HG02973 (cell line): Measurements from ENCODE around the gene PLPP1.

ENCODE experiments used
- ATAC-seq: cut with Tn5 transposase; IDR thresholded peaks from one replicate; pipeline ENCODE4 v1.9.1; 2021; ENCODE audit warnings: moderate library complexity; ENCODE audit not compliant: unreplicated experiment

The PLPP1 gene

DNA sequence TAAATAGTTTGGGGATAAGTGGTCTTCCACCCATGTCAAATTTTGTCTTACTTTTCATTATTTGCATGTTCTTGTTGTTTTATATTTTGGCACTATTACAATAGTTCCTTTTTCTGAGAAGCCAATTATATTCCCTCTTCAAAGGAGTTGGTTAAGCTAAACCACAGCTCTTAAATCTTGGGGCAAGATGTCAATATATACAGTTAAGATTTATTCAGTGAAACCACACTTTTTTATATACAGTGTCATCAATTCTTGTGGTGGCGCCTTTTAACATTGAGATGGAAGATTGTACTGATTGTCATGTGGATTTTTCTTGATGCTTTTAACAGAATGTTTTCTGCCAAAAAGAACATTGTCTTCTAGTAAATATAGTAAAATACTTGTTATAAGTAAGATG, 122.9 kb downstream of the PLPP1 start:
- no peak for ATAC-seq

DNA sequence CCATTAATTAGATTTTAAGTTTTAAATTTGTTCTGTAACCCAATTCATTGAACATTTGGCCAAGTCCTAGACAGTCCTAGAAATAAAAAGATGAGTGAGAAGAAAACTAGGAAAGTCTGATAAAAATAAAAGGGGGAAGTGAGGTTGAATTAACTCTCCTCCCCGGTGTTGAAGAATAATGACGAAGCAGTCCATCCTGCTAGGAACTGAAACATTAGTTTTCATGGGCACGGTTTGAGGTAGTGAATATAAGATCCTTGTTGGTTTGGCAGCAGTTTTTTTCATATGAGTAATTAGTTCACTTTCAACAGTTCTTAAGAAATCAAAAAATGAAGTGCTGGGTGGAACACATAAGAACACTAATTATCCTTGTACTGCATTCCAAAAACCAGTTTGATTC, 123.9 kb downstream of the PLPP1 start:
- ATAC-seq: no peak

DNA sequence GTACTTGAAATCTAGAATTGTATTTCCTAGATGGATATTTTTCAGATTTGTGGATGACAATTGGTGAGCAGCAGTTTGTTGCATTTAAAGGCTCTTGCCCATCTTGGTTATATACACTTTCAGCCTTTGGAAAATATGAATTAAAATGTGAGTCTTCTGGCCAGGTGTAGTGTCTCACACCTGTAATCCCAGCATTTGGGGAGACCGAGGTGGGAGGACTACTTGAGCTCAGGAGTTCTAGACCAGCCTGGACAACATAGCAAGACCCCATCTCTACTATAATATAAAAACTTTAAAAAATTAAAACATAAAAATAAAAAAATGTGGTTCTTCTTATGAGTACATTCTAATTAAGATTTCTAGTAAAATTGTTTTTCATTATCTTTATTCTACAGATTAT, 125.0 kb downstream of the PLPP1 start:
- ATAC-seq: no peak

GRCh38 chr5:55407984-55408383, 126.8 kb downstream of the PLPP1 start:
- no peak for ATAC-seq

DNA sequence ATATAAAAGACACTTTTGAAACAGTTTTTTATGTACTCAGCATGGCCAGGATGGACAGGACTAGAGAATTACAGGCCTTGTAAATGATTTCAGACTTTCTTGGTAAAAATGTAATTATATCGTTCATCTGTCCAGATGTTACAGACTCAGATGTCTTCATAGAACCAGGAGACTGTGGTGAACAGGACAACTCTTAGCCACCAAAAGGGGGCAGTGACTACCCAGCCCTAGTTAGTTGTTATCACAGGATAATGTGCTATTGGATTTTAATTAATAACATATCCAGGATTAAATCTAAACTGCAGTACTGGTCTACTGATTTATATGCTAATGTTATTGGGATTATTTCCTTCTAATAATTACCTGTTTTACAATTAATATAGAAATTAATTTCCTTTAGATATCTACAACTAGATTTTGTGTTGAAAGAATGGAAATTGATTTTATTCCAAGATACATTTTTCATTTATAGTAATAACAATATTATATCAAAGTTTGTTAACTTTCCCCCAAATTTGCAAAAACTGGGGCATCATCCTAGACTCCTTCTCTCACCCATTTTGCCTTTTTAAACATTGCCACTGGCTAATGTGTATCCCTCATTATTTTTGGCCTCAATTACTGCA, 127.6 kb downstream of the PLPP1 start:
- no peak for ATAC-seq

DNA sequence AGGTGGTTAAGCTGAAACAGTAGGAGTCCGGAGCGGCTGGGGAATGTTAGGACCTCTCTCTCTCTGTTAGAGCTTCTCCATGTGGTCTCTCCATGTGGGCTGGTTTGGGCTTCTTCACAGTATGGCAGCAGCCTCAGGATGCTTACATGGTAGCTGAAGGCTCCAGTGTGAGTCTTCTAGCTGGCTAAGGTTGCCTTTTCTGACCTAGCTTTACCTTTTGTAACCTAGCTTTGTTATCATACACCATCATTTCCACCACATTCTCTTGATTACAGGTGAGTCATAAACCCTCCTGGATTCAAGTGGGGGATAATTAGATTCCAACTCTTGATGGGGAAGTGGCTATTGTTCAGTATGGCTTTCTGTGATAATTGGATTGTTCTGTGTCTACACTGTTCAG, 128.5 kb downstream of the PLPP1 start:
- no peak for ATAC-seq

DNA sequence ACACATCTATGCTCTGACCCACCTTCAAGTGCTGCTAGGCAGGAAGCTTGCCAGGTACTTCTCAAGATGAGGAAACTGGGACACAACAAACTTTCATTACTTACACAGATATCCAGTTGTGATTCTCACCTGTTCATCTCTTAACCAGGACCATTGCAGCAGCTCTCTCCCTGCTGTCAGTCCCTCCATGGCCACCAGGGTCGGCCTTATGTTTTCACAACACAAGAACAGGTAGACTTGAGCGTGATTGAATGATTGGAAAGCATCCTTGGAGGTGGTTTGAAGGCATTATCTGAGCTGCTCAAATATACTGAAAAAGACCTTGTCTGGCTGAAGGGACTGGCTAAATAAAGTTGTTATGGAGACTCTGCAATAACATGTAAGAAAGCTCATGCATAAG, 132.6 kb downstream of the PLPP1 start:
- no peak for ATAC-seq

- ATAC-seq: no peak
These were observed 141.1 kb downstream of the PLPP1 start for GRCh38 chr5:55393501-55394175.

DNA sequence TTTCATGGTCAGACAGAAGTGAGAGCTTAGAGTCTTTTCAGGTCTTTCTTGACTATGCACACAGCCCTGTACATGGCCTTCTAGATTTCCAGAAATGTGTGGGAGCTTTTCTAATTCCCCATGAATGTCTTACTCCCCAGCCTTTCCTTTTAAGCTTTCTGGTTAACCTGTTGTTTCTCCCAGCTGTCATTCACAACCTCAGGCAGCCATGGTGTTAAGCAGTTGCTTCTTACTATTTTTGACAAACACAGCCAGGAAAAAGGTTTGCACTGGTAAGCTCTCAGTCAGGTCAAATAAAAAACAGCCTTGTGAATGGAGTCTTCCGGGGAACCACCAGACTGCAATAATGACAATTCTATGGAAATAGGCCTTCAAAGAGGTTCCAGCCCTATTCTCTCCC, 142.1 kb downstream of the PLPP1 start:
- ATAC-seq: no peak

DNA sequence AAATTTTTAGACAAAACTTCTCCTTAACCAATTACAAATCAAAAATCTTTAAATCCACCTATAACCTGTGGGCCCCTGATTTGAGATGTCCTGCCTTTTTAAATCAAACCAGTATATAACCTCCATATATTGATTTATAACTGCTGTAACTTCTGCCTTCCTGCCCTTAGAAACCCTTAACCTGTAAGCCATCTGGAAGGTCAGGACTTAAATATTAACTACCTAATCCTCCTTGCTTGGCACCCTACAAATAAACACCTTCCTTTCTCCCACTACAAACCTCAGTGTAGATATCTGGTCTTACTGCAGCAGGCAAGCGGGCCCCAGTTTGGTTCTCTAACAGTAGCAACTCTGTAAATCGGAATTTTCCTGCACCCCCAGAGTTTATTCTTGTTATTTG, 143.1 kb downstream of the PLPP1 start:
- ATAC-seq: no peak

- ATAC-seq: no peak
These were observed 146.9 kb downstream of the PLPP1 start for GRCh38 chr5:55387865-55388264.

GRCh38 chr5:55386356-55386755, 148.4 kb downstream of the PLPP1 start:
- ATAC-seq: no peak

GRCh38 chr5:55385846-55386245, 148.9 kb downstream of the PLPP1 start:
- no peak for ATAC-seq

DNA sequence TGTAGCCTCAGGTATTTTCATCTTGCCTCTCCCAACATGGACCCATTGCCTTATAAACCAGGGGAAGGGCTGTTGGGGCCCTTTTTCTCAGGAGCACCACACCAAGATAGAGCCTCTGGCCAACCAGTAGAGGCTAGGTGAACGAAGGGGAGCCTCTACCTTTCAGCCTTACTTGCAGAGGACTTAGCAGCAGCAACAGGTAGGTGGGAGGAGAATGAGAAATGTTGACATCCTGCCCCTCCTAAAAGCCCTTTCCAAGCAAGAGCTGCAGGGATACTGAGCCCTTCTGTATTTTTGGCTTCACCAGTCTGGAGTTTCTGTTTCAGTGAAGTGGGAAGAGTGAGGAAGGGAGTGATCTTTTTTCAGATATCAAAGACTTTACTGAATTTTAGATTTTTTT, 149.5 kb downstream of the PLPP1 start:
- no peak for ATAC-seq

DNA sequence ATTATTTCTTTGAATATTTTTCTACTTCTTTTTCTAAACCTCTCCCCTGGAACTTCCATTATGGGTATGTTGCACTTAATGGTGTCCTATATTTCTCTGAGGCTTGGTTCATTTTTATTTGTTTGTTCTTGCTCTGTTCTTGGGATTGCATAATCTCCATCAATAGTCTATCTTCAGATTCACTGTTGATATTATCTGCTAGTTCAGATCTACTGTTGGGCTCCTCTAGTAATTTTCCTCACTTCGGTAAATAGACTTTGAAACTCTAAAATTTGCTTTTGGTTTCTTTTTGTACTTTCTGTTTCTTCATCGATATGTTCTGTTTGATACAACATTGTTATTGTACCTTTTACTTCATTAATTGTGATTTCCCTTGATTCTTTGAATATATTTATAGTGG, 150.7 kb downstream of the PLPP1 start:
- no peak for ATAC-seq

DNA sequence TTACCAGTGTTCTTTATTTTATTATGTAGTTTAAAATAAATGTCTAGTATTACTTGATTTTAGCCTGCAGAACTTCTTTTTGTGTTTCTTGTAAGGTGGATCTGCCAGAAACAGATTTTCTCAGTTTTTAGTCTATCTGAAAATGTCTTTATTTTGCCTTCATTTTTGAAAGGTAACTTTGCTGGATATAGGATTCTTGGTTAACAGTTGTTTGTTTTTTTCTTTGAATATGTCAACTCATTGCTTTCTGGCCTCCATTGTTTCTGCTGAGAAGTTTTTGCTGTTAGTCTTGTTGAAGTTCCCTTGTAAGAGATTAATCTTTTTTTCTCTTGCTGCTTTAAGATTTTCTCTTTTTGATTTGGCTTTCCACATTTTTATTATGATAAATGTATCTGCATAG, 151.5 kb downstream of the PLPP1 start:
- no peak for ATAC-seq

DNA sequence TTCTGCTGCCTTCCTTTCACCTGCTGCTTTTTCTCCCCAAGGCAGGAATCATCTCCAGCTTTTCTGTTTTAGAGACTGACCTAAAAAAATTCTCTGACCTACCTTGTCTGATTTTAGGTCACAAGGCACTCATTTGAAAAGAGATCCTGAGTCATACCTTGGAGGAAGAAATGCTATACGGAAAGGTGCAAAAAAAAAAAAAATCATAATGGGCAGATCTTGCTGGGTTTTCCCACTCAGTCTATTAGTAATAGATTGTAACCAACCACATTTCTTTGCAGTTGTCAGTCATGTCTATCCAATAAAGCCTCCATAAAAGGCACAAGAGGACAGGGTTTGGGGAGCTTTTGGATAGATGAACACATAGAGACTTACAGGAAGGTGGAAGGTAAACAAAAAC, 157.0 kb downstream of the PLPP1 start:
- ATAC-seq: no peak
